HG03103 (cell line): Measurements from ENCODE around the gene RHOB.
"Not testable (repeated sequence)": the region's sequence is repeated elsewhere in the genome, so short reads cannot be mapped to it uniquely, and the experiment has no call there.

Source experiments
- ATAC-seq: cut with Tn5 transposase; IDR thresholded peaks from one replicate; pipeline ENCODE4 v1.9.1; 2021; ENCODE audit warnings: low read depth; ENCODE audit not compliant: unreplicated experiment

RHOB gene

DNA sequence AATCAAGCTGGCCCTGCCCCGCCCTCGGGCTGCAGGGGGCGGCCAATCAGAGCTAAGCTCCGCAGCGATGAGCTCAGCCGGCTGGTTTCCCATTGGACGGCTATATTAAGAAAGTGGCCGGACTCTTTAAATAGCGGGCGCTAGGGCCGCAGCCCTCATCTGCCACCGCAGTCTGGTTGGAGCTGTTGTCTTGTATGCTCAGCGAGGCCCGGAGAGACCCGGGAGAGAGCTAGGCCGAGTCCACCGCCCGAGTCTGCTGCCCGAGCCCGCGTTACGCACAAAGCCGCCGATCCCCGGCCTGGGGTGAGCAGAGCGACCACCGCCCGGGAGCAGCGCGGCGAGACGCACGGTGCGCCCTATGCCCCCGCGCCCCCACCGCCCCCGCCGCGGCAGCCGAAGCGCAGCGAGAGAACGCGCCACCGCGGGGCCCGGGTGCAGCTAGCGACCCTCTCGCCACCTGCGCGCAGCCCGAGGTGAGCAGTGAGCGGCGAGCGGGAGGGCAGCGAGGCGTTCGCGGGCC lies at the start of gene RHOB:
TSS of gene RHOB (plus strand) at position 158 of the 520 bp plus-strand sequence. CDS start 392 bp downstream, outside the sequence.
- ATAC-seq, result peak; percentile 94

DNA sequence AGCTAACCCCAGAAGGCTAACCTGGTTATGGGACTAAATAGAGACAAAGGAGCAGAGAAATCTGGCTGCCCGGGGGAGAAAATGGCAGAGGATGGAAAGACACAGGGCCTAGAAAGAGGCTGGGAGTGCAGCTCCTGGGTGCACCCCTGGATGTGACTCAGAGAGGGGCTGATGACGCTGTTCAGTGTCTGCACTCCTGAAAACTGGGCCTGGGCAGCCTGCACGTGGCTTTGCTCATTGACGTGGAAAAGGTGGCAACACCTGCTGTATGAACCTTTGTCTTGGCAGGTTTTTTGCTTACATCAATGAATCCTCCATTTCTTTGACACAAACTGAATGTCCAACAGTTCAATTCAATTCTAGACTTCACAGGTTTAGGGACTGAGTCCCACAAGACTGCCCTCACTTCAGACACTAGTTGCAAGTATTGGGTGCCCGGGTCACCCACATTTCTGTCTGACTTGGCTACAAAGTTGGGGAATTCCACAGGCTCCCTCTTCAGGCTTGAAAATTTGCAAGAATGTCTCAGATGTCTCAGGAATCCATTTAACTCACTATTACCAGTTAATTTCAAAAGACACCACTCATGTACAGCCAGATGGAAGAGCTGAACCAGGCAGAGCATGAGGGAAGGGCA lies 48.9 kb upstream of the RHOB start:
- no peak for ATAC-seq

DNA sequence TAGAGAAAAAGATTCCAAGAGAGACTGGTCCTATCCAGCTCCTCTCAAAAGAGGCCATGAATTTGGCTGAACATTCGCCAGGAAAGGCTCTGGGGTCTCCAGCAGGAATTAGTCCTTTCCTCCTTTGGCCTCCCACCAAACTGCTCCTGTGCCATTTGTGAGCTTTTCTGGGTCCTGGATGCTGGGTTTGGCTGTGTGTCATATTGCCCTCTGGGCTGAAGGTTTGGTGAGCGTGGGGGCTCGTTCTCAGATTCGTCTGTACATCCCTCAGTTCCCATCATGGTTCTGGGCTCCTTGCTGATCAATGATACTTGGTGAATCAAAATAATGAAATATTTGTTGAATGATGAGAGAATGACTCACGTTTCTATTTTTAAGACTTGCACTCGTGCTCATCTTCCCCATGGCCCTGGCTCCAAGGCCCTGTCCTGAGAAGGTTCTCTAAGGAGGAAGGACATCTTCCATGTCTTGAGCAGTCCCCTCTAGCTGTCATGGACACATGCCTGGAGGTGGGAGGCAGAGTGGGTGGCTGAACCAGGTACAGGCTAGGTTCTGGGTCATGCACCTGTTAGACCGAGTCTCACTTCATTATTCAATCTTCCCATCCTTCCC lies 47.8 kb upstream of the RHOB start:
- ATAC-seq, result no peak

DNA sequence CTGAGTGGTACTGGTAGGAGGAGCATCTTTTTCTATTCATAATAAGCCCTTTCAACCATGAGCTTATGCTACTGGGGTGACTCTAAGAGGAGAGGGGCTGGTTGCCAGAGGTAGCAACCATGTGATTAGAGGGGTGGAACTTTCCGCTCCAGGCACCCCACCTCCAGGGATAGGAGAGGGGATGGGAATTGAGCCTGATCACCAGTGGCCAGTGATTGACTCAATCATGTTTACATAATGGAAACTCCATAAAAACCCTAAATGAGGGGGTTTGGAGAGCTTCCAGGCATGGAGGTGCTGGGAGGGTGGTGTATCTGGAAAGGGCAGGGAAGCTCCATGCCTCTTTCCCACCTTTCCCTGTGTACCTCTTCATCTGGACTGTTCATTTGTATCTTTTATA lies 46.6 kb upstream of the RHOB start:
- no peak for ATAC-seq

DNA sequence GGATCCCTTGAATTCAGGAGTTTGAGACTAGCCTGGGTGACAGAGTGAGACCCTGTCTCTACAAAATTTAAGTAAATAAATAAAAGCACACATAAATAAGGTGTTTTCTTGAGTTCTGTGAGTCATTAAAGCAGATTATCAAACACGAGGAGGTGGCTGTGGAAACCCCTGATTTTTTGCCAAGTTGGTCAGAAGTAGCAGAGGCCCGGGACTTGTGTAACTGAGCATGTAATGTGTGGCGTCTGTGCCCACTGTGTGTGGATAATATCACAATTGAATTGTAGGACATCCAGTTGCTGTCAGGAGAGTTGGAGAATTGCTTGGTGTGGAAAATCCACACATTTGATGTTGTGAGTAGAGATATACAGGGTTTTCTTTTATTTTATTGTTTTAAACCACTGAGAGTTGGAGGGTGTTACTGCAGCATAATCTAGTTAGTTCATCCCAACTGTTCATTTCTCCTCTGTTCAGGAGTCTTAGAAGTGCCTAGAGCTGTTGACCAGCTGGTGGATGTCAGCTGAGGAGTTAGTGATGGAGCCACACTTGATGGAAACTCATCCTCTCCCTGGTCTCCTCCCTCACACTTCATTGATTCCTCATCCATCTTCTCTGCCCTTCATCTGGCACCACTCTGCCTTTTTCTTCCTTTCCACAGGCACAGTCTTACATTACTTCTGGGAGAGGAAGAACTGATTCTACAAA lies 45.9 kb upstream of the RHOB start:
- ATAC-seq, result no peak

DNA sequence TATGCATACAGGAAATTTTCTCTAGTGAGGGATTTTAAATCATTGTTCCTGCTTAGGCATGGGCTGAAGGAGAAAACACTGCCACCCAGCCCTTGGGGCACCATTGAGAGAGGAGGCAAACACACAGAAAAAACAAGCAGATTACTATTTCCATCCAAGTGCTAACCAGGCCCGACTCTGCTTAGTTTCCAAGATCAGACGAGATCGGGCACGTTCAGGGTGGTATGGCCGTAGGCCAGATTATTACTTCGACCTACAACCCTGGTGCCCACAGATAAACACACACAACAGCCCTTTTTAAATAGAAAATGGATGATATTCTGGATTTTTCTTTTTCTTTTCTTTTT lies 45.4 kb upstream of the RHOB start:
- no peak for ATAC-seq

DNA sequence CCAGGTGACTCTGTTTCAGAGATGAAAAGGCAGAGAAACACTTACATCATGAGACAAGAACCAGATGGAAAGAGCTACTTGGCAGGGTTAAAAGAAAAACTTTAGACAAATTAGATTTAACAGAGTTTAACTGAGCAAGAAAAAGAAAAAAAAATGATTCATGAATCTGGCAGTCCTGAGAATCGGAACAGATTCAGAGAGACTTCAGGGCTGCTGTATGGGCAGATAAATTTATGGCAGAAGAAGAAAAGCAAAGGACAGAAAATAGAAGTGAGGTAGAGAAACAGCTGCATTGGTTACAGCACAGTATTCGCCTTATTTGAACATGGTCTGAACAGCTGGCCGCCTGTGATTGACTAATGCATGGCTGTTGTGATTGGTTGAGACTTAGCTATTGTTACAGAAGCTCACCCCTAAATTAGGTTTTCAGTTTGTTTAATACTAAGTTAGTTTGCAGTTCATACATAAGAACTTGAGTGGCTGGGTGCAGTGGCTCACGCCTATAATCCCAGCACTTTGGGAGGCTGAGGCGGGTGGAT lies 43.0 kb upstream of the RHOB start:
- no peak for ATAC-seq

DNA sequence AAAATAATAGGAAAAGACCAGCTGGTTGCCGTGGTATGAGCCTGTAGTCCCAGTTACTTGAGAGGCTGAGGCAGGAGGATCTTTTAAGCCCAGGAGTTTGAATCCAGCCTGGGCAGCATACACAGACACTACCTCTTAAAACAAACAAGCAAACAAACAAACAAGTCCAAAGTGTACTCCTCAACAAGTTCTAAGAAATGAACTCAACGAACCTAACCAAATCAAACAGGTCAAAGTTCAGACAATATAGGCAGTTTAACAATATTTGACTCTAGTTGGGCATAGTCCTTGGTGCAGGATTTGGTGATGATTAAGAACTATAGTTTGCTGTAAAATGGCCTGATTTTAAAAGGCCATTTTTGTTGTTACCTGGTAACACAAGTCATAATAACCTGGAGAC lies 41.9 kb upstream of the RHOB start:
- ATAC-seq, result no peak

DNA sequence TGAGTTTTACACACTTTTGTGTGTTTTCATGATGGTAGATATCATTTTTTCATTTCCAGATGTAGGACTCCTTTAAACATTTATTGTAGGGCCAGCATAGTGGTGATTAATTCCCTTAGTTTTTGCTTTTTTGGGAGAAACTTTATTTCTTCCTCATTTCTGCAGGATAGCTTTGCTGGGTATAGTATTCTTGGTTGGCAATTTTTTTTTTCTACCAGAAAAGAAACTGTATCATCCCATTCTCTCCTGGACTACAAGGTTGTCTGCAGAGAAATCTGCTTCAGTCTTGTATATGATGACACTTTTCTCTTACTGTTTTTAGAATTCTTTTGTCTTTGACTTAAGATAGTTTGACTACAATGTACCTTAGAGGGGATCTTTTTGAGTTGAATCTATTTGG lies 37.8 kb upstream of the RHOB start:
- no peak for ATAC-seq

DNA sequence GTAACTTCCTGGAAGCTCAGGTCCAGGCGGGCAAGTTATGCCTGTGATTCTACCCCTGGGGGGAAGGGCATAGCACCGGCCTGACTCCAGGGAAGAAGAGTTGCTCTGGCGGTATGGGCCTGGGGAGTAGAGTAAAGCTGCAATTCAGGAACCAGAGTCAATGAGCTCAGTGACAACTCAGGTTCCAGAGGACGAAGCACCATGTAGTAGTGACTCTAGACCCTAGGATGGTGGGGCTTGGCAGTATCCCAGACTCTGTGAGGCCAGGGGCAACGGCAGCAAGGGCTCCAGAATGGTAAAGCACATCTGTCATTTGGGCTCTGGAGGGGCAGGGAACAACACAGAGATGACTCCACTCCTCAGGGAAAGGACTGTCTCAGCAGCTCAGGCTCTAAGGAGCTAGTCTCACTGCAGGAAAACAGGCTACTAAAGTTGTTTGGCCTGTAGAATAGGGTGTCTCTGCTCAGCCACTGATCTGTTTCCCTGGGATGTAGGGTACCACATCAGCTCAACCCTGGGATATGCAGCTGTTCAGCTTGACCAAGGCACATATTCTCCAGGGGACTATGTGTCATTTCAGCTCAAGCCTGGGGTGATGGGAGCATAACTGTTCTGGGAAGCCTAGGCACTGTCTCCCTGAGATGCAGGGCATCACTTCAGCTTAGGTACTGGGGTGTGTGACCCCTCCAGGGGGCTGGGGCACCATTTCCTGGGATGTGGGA lies 36.2 kb upstream of the RHOB start:
- no peak for ATAC-seq

DNA sequence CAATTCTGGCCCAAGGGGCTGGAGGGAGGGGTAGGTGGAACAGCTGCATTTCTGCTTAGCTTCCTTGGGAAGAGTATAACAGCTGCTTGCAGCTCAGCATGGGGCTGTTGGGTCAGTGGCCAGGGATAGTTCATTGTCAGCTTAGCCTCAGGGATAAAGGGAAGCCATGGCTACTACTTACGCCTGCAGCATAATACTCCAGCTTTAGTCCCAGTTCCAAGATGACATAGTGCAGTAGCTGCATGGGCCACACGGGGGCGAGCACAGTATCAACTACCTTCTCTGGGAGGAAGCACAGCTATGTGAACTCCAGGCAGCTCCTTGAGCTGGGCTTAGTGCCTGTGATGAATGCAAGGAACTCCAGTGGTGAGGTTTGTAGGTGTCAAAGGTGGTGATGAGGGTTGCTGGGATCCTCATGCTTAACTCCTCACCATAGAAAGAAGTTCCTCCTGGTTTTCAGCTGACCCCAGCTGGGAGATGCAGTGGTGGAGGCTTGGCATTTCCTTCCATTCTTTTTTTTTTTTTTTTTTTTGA lies 35.4 kb upstream of the RHOB start:
- peak; percentile 100 for ATAC-seq

DNA sequence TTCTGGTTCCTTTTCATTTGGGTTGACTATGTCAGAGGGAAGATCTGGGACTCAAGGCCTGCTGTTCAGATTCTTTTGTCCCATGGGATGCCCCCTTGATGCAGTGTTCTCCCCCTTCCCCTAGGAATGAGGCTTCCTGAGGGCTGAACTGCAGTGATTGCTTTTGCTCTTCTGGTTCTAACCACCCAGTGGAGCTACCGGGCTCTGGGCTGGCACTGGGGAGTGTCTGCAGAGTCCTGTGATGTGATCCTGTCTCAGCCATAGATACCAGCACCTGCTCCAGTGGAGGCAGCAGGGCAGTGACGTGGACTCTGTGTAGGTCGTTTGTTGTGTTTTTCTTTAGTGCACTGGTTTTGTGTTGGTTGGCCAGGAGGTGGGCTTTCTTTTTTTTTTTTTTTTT lies 32.1 kb upstream of the RHOB start:
- ATAC-seq, result no peak

DNA sequence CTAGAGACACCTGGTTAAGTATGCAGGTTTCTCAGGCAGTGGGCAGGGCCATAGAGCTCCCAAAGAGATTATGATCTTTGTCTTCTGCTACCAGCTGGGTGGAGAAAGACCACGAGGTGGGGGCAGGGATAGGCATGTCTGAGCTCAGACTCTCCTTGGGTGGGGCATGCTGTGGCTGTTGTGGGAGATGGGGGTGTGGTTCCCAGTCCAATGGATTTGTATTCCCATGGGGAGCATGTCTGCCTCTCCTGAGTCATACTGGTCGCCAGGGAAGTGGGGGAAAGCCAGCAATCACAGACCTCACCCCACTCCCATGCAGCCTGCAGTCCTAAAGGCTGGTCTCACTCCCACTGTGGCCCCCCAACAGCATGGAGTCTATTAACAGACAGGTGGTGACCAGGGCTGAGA lies 31.4 kb upstream of the RHOB start:
- no peak for ATAC-seq

DNA sequence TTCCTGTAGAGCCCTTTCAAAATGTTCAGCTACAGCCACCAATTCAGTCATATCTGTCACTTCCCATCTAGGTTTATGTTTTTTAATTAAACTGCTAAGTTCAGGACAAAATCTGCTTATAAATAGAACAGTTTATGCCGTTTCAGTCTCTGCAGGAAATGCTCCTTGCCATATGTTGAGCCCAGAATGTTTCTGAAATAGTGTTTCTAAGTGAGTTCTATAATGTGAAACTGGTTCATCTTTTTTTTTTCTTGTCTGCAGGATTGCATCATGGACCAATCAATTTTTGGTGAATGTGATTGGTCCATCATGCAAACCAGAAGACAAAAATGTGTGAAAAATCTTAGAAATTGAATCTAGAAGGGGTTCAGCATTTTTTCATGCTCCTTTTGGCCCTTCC lies 30.2 kb upstream of the RHOB start:
- ATAC-seq, result no peak

DNA sequence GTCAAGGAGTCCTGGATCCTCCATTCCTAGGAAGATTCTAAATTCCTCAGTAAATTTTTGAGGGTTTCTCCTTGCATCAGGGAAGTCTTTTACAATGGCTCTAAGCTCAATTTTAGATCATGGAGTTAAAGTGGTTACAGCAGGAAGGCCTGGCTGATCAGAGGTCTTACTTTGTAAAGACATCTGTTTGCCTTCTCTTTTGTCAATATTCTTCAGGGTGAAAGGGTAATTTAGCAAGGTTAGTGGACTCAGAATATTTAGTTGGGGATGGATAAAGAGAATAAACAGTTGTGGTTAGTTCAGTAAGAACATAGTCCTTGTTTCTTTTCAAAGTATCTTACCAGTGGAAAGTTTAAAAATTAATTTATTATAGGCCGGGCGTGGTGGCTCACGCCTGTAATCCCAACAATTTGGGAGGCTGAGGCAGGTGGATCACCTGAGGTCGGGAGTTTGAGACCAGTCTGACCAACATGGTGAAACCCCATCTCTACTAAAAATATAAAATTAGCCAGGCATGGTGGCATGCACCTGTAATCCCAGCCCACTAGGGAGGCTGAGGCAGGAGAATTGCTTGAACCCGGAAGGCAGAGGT lies 29.5 kb upstream of the RHOB start:
- ATAC-seq, result not testable (repeated sequence)

DNA sequence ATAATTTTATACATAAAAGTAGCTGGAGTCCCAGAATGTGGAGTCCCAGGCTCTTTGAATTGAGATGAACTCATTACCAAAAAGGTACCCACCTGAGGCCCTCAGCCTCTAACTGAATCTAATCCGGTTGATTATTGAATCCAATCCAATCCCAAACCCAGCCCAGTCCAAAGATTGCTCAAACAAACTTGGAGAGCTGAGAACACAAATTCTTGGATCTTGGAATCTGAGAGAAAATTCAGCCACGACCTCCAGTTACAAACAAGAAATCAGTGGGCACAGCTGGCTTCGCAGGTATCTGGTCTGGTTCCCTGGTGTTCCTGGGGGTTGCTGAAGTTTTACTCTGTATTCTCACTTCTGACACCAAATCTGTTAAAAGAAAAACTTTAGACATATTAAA lies 28.4 kb upstream of the RHOB start:
- no peak for ATAC-seq

DNA sequence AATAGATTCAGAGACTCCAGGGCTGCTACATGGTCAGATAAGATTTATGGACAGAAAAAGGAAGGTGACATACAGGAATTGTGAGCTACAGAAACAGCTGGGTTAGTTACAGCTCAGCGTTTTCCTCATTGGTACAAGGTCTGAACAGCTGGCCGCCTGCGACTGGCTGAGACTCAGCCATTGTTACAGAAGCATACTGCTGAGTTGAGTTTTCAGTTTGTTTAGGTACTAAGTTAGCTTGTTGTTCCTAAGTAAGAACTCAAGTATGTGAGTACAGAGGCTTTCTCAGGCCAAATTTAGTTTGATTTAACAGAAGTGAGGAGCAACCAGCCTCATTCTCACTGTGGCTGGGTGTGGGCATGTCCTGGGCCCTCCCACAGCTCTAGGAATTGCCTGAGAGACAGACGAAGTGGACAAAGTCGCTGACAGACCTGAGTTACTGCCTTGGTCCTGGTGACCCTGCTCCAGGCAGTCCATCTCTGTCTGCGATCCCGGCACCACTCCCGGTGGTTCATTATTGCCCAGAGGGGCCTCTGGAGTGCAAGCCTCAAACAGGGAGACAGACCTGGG lies 27.8 kb upstream of the RHOB start:
- ATAC-seq, result no peak

DNA sequence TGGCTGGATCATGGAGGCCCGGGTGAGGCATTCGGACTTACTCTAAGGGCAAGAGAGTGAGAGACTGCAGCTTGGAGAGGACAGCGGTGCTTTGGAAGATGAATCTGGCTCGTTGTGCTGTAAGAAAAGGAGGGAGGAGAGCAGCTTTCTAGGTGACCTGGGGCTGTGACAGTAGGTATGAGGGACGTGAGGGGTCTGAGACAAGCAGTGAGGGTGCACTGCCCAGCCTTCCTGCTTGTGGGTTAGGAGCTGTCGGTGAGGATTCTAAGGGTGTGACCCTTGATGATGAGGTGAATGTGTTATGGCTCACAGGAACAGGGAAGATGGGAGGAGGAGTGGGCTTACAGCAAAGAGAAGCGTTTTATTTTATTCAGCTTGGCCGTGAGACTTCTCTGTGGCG lies 27.1 kb upstream of the RHOB start:
- ATAC-seq, result no peak

DNA sequence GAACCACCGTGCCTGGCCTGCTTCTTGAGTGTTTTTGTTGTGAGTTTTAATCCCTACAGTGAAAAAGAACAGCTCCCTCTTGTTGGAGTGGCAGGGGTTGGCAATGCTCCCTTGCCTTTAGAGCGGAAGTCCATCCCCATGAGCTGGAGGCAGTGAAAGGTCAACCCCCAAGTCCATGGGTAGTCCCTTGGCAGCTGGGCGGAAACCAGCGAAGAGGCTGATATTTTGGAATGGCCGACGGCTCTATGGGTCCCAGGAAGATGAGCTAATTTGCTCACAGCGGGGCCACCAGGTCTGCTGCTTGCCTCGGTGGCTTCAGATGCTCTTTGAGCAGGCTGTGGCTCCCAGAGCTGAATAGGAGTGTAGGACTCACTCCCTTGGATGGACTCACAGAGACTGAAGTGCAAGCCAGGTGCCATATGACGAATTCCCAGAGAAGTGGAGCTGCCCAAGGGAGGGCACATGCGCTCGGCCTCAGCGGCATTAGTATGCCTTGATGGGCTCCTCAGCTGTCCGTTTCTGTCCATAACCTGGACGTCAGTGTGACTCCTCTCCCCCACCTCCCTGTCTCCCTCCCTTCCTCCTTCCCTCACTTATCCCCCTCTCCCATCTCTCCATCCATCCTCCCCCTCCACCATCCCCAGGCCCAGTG lies 25.4 kb upstream of the RHOB start:
- no peak for ATAC-seq

DNA sequence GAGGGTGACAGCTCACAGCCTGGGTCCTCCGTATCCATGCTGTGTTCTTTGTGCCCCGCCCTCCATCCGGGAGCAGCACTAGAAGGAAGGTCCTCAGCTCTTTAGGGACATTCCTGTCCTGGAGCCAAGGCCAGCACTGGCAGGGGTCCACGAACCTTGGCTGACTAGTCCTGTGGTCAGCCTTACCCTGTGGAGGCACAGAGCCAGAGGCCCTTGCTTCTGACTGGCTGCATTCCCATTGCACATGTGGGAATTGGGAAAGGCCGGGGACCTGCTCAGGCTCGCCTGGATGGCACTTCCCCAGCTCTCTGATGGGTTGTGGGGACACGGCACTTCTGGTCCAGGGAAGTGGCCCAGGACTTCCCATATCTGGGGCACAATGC lies 24.9 kb upstream of the RHOB start:
- ATAC-seq, result no peak
